ENCODE results near the gene C5AR1.
A peak's percentile ranks its signal among the peaks of the same experiment; 100 is the strongest.
"Not testable (repeated sequence)": the region's sequence is repeated elsewhere in the genome, so short reads cannot be mapped to it uniquely, and the experiment has no call there.

The C5AR1 gene

DNA sequence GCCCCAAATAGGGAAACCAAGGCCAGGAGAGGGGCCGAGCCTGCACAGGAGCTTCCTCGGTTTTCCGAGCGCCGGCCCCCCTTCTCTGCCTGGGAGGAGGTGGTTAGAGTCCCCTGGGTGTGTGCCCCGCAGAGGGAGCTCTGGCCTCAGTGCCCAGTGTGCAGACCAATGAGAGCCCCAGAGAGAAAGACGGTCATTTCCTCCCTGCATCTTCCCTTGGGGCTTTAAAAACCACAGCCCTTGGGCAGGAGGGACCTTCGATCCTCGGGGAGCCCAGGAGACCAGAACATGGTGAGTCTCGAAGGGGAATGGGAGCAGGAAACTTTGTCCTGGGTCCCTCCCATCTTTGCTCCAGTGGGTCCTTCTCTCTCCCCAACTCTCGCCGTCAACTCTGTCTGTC is at the start of gene C5AR1:
Gene C5AR1 (plus strand): TSS at position 254 of the 400 bp plus-strand sequence. CDS start 35 bp downstream, at position 289.
- no peak for DNase-seq

DNA sequence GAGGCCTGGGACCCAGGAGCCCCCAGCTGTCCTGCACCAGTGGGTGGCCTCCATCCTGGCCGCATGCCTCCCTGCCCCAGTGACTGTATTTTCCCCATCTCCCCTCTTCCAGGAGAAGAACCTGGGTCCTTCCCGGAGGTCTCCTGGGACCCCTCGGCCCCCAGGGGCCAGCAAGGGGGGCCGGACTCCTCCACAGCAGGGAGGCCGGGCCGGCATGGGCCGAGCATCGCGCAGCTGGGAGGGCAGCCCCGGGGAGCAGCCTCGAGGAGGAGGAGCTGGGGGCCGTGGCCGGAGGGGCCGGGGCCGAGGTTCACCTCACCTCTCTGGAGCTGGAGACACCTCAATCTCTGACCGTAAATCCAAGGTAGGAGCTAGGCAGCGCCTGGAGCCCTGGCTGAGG is 49.2 kb upstream of the C5AR1 start:
- no peak for DNase-seq

DNA sequence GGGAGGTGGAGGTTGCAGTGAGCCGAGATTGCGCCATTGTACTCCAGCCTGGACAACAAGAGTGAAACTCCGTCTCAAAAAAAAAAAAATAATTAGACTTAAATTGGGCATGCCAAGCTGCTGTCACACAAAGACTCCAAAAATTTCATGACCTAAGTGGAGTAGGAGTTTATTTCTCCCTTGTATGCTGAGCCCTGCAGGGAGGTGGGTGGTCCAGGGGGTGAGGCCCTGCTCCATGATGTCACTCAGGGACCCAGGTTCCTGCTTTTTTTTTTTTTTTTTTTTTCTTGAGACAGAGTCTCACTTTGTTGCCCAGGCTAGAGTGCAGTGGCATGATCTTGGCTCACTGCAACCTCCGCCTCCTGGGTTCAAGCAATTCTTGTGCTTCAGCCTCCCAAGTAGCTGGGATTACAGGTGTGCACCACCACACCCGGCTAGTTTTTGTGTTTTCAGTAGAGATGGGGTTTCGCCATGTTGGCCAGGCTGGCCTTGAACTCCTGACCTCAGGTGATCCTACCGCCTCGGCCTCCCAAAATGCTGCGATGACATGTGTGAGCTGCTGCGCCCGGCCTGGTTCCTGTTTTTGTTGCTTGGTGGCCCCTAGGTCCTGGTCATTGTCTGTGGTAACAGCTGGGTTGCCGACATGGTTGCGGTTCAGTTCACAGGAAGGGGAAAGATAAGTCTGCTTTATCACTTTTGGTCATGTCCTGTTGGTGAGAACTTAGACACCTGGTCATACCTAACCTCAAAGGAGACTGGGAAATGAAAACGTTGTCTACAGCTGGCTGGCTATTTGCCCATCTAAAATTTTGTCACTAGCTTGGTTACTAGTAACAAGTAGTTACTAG is 47.5 kb upstream of the C5AR1 start:
- DNase-seq, result not testable (repeated sequence)

DNA sequence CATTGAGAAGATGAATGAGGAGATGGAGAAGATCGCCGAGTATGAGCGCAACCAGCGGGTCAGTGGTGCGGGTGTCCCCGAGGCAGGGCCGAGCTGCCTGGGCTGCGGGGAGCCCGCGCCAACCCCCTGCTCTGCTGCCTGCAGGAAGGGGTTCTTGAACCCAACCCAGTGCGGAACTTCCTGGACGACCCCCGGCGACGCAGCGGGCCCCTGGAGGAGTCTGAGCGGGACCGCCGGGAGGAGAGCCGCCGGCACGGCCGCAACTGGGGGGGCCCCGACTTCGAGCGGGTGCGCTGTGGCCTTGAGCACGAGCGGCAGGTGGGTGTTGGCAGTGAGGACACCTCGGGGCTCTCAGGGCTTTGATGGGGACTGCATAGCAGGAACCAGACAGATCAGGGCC is 45.0 kb upstream of the C5AR1 start:
- DNase-seq, result no peak

DNA sequence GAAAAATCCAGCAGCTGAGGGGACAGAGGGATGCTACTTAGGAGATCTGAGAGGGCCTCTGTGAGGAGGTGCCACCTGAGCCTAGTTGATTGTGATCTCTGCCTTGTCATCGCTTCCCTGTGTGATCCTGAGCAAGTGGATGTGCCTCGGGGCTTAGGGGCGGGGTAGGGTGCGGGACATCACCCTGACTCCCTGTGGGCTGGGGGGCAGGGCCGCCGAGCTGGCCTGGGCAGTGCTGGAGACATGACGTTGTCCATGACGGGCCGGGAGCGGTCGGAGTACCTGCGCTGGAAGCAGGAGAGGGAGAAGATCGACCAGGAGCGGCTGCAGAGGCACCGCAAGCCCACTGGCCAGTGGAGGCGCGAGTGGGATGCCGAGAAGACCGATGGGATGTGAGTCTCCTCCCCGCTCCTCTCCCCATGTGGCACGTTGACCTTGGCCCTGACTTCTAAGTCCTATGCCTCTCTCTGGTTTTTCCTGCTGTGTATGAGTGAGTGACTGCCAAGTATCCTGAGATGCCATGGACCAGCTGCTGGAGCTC is 43.2 kb upstream of the C5AR1 start:
- no peak for DNase-seq

DNA sequence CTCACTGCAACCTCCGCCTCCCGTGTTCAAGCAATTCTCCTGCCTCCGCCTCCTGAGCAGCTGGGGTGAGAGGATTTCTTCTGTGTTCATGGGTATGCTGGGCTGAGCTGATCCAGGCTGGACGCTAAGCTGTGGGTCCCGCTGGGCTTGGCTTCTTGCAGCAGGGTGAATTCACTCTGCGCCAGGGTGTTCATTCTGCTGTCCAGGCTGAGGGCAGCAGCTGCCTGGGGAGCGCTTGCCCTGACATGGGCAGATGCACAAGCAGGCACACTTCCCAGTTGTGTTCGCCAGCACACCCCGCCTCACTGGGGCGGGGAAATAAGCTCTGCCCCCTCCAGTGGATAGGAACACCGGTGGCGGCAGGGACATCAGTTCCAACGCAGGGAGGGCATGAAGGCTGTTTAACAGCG is 42.3 kb upstream of the C5AR1 start:
- no peak for DNase-seq

DNA sequence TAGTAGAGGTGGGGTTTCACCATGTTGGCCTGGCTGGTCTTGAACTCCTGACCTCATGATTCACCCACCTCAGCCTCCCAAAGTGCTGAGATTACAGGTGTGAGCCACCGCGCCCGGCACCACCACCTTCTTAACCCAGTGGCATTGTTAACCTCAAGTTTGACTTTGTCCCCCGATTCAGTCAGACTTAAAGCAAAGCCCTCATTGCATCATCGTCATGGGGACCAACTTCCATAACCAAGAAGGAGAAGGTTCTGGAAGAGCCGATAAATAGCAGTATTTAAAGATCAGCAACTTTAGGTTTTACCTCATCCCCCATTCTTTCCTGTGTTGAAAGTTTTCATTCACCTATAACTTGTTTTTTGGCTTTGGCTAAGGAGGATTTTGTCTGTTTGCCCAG is 41.6 kb upstream of the C5AR1 start:
- no peak for DNase-seq

DNA sequence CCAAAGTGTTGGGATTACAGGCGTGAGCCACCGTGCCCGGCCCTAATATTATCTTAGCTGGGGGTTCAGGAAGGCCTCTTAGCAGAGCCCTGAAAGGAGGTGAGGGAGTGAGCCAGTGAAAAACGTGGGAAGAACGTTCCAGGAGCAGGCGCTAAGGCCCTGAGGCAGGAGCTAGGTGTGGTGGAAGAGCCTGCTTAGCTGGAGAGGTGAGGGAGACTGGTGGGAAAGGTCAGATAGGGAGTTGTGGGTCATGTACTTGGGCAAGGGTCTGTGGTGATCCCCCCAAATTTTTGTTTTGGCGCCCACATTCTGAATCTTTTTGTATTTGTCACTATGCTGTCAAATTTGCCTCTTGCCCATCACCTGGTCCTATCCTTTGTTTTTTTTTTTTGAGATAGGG is 40.1 kb upstream of the C5AR1 start:
- DNase-seq, result no peak

DNA sequence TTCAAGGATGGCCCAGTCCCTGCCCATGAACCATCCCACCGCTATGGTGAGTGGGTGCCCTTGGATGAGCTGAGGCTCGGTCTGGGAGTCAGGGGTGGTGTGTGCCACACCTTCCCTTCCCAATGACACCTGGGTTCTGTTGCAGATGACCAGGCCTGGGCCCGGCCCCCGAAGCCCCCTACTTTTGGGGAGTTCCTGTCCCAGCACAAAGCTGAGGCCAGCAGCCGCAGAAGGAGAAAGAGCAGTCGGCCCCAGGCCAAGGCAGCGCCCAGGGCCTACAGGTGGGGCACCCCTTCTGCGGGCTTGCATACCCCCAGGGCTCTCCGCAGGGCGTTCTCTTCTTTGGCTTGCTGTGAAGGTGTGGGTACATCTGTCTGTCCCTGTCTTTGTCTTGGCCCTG is 39.3 kb upstream of the C5AR1 start:
- no peak for DNase-seq

DNA sequence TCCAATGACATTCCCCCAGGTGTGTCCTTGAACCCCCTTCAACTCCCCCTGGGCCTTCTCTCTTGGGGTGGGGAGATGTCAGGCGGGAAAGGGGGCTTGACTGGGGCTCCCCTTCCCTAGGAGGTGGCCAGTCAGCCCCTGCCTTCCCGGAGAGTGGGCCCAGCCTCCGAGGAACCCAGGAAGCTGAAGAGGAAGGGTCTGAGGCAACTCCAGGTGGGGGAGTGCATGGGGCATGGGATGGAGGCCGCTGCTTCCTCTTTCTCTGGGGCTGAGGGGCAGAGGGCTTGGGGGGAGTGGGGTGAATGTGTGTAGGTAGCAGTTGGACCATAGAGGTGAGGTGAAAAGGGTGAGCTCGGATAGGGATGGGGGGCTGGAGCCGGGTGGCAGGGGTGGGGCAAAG is 37.7 kb upstream of the C5AR1 start:
- no peak for DNase-seq

DNA sequence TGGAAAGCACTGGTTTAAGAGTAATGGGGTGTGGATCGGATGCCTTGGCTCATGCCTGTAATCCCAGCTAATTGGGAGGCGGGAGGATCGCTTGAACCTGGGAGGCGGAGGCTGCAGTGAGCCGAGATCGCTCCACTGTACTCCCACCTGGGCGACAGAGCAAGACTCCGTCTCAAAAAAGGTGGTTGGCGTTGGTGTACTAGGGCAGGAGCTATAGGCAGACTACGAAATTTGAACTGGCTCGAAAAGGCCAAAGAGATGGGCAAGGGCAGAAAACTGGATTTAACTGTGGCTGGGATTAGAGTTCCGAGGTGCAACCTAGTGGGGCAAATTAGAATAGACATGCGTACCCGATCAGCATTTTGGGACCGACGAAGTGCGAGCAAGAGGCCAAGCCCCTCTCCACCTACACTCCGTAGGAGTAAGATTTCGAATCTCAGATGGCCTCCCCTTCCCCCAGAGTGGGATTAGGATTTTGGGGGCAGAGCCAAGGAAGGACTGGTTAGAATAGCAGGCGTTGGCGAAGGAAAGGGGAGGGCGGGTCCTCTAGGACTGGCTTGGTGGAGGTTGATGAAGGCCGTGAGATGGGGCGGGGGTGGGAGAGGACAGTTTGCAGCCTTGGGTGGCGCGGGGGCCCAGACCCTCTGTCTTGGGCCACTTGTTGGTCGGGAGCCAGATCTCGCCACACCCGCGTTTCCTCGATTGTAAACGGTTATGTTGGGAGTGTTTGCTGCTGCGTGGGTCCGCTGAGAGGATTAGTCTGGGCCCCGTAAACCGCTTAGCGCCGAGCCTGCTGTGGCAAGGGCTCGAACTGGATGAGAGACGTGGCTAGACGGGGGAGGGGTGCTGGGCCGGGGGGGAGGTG is 37.0 kb upstream of the C5AR1 start:
- no peak for DNase-seq

DNA sequence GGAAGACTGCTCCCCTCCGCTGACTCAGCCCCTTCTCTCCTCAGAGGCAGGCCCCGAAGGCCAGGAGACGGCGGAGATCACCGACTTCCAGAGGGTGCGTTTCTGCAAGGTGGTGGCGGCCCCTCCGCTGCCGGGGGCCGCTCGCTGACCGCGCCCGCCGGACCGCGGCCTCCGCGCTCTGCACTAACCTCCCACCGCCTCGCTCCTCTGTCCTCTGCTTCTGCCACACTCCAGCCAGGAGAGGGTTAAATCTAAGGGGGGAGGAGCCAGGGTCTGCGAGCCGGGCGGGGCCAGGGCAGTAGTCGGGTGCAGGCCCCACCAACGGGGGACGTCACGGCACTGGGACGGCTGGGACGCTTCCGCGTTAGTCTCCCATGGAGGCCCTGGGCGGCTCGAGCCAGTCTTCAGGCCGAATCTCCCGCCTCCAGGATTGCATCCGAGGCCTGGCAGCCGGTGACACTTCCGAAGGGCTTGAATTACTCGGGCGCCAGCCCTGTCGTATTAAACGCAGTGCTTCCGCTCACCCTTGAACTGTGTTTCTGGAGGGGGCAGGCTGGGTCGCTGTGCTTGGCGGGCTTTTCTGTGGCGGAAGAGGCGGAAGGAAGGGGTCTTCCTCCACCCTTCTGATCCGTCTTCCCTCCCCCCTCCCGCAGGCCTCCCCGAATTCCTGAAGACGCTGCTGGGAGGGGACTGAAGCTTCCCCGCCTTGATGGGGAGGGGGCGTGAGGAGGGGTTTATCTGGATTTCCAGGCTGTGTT is 36.2 kb upstream of the C5AR1 start:
- peak; percentile 57 for DNase-seq

DNA sequence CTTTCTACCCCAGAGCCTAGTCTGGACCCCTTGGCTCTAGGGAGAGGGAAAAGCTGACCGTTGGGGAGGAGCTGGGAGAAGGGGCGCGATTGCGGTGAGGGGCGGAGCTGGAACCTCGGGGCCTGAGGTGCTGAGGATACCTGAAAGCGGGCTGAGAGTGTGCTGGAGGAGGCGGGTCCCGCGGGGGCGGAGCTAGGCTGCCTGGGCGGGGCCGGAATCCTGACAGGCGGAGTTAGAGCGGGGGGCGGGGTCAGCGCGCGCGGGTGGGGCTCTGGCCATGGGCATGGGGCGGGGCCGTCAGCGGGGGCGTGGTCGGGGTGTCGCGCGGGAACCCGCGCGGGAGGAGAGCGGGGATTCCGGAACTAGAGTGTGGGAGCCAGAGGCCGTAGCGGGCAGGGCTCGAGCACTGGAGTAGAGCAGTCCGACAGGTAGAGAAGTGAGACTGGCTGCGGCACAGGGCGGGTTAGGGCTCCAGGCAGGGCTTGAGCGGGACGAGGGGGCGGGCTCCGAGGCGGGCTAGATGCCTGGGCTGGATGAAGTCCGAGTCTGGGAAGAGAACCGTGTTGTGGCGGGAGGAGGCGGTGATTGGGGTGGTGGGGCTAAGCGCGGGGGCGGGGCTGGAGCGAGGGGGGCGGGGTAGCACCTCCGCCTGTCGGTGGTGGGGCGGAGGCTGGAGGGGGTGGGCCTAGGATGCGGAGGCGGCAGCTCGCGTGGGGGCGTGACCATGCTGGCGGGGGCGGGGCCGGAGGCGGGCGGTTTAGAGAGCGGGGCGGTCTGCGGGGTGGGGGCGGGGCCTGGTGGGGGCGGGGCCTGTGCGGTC is 35.4 kb upstream of the C5AR1 start, which contains the start of gene INAFM1:
Gene INAFM1 (plus strand): TSS at position 815 of the 820 bp plus-strand sequence. CDS start 35 bp downstream, outside the sequence.
- peak; percentile 96 for DNase-seq

DNA sequence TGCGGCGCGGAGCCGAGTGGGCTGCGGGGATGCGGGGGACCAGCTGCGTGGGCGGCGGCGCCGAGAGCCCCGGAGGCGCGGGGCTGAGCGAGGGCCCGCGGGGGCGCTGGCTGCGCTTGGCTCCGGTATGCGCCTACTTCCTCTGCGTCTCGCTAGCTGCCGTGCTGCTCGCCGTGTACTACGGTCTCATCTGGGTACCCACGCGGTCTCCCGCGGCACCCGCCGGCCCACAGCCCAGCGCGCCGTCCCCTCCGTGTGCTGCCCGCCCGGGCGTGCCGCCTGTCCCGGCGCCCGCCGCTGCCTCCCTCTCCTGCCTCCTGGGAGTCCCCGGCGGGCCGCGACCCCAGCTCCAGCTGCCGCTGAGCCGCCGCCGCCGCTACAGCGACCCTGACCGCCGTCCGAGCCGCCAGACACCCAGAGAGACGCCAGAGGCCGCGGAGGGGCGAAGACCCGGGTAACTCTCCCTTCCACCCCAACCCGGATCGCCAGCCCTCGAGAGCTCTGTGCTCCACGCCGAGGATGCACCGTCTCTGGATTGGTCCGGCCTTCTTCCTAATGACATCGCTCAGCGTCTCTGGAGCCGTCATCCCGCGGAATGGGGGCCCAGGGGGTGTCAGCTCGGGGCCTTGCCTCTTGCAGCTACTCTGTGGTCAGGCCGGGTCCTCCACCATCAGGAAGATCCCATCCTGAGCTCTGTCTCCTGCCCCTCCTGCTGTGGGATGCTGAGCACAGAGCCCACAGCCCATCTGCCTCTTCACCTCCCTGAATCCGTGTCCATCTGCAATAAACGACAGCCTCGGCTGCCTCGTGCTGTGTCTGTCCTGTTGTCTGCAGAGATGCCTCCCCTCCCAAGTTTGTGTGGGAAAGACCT is 34.5 kb upstream of the C5AR1 start:
- DNase-seq, result no peak

DNA sequence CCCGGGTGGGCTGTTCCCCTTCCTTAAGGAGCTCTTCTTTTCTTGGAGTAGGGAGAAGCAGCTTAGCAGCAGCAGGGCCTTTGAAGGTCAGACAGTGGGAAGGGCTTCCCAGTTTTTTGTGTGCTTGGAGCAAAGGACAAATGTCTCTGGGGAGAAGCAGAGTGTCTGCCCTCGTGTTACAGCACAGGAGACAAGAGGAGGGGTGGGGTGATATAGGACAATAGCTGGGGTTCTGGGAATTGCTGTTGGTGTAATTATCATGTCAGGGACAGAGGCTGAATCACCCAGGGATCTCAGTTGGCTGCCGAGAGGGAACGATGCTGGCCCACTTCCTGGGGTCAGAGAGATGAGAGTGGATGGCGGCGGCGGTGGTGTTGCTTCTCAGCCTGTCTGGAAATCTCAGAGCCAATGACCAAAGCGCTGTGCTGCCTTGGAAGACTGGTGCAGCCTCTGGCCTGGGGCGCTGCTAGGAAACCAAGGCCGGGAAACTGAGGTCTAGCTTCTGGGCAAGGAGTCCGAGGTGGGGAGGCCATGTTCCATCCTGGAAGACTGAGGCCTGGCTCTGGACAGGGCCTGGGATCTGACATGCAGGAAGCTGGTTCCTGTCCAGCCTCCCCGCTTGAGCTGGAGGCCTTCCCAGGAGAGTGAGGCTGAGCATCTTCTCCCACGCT is 33.7 kb upstream of the C5AR1 start:
- DNase-seq, result no peak

DNA sequence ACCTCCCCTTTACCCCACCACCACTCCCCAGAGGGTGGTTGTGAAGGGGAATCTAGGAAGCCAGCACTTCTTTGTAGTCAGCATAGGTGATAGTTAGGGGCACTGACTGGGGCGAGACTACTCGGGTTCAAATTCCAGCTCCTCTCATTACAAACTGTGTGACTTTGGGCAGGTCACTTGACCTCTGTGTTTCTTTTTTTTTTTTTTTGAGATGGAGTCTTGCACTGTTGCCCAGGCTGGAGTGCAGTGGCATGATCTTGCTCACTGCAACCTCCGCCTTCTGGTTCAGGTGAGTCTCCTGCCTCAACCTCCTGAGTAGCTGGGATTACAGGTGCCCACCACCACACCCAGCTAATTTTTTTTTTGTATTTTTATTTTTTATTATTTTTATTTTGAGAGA is 33.1 kb upstream of the C5AR1 start:
- DNase-seq, result not testable (repeated sequence)

DNA sequence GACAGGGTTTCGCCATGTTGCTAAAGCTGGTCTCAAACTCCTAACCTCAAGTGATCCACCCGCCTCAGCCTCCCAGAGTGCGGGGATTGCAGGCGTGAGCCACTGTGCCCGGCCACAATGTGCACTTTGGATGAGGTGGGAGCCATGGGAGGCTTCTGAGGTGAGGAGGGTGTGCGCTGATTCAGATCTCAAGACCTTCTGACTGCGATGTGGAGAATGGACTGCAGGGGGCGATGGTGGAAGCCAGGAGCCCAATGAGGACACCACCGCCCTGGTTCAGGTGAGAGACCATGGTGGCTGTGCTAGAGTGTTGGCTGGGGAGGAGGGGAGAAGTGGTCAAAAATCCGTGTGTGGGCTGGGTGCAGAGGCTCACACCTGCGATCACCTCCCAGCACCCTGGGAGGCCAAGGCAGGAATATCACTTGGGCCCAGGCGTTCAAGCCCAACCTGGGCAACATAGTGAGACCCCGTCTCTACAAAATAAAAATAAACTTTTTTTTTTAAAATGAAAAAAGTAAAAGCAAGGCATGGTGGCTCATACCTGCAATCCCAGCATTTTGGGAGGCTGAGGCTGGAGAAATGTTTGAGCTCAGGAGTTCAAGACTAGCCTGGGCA is 29.4 kb upstream of the C5AR1 start:
- DNase-seq, result no peak

DNA sequence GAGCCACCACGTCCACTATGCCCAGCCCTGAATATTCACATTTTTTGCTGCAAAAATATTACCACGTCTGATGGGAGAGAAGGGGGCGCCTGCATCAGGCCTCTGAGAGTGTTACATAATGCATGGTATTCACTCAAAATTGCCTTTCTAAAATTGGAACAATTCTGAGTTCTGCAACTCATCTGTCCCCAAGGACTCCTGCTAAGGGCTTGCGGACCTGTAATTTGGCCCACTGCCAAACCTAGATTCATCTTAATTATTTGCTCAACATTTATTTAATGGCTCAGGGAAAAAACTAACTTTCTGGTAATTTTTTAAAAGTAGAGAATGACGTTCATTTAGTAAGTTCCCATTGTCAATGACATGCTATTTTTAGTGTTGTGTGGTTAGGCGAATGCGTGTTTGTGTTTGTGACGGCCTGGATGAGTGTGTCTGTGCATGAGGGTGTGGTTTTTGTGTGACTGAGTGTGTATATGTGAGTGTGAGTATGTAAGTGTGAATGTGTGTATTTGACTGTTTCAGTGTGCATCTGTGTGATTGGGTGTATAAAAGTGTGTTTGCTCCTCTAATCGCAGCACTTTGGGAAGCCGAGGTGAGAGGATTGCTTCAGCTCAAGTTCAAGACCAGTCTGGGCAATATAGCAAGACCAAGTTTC is 26.1 kb upstream of the C5AR1 start:
- DNase-seq, result no peak

DNA sequence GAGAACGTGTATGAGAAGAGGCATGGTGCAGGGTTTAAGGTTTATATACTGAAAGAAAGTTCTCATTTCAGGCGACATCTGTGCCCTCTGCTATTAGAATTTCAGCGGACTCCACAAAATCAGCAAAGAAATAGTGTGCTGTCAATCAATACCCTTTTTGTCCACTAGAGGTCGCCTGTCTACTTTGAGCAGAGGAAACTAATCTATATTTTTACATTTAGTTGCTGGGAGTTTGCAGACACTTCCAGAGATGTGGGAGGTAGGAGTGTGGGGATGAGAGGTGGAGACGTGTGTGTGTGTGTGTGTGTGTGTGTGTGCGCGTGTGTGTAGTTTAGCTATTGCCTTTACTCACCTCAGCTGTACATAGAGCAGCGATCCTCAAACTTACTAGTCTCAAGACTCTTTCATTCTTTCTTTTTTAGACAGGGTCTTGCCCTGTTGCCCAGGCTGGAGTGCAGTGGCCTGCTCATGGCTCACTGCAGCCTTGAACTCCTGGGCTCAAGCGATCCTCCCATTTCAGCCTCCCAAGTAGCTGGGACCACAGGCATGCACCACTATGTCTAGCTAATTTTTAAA is 25.2 kb upstream of the C5AR1 start:
- no peak for DNase-seq

Data from NK-92 treated with Interleukin-12 subunit alpha and Interleukin-12 subunit beta, amount 100 ng/mL, for 24 hours (cell line).